ENCODE measurements around the gene CAMTA1.

GRCh38 chr1:7568053-7568452 lies 782.8 kb downstream of the CAMTA1 start:
- no peak for TF ChIP-seq CTCF (IDR thresholded peaks at IDR 0.05; ENCODE audit: poor library complexity)
- TF ChIP-seq EZH2phosphoT487 (IDR thresholded peaks at IDR 0.05; ENCODE audit: low read depth, severe bottlenecking, unreplicated experiment) = no peak

Measured in hepatocyte (in vitro differentiated cells).